HL-60/S4 treated with retinoic acid at 250 ng/mL for 4 days and 3 days (cell line): Measurements from ENCODE around the gene CCDC172.

Source experiments
- in situ Hi-C: fragments of 300-500 bp; cut with MboI; formaldehyde crosslinking; loops from 2 replicates; pipeline ENCODE4 v1.7.0; 2022; ENCODE audit warnings: low sequenced_read_pairs

Gene CCDC172

GRCh38 chr10:116324227-116324950, at the start of gene CCDC172:
CCDC172 (plus strand) TSS chr10:116324448; CDS start chr10:116325012, 564 bp downstream.
- in situ Hi-C loops, result no loop called here

GRCh38 chr10:116276981-116277380, 47.3 kb upstream of the CCDC172 start:
- in situ Hi-C loops, result no loop called here

GRCh38 chr10:116278846-116279245, 45.4 kb upstream of the CCDC172 start:
- in situ Hi-C loops, result no loop called here

GRCh38 chr10:116281775-116282174, 42.5 kb upstream of the CCDC172 start:
- in situ Hi-C loops, result no loop called here

- in situ Hi-C loops, result no loop called here
Observed at GRCh38 chr10:116286626-116287200, 37.5 kb upstream of the CCDC172 start.

GRCh38 chr10:116287906-116288501, 36.2 kb upstream of the CCDC172 start:
- in situ Hi-C loops, result no loop called here

- in situ Hi-C loops, result no loop called here
Observed at GRCh38 chr10:116289652-116290051, 34.6 kb upstream of the CCDC172 start.

GRCh38 chr10:116292493-116292892, 31.8 kb upstream of the CCDC172 start:
- in situ Hi-C loops, result no loop called here

GRCh38 chr10:116296291-116296721, 27.9 kb upstream of the CCDC172 start:
- in situ Hi-C loops, result no loop called here

GRCh38 chr10:116298586-116298985, 25.7 kb upstream of the CCDC172 start:
- in situ Hi-C loops, result no loop called here

- in situ Hi-C loops, result no loop called here
Observed at GRCh38 chr10:116300542-116300941, 23.7 kb upstream of the CCDC172 start.

GRCh38 chr10:116304923-116305322, 19.3 kb upstream of the CCDC172 start:
- in situ Hi-C loops, result no loop called here

- in situ Hi-C loops, result no loop called here
Observed at GRCh38 chr10:116306847-116307246, 17.4 kb upstream of the CCDC172 start.

- in situ Hi-C loops, result no loop called here
Observed at GRCh38 chr10:116307455-116307854, 16.8 kb upstream of the CCDC172 start.

GRCh38 chr10:116311016-116311415, 13.2 kb upstream of the CCDC172 start:
- in situ Hi-C loops, result no loop called here

GRCh38 chr10:116311706-116312490, 12.3 kb upstream of the CCDC172 start:
- in situ Hi-C loops, result no loop called here

- in situ Hi-C loops, result no loop called here
Observed at GRCh38 chr10:116312548-116312947, 11.7 kb upstream of the CCDC172 start.

- in situ Hi-C loops, result no loop called here
Observed at GRCh38 chr10:116316503-116316902, 7.7 kb upstream of the CCDC172 start.

- in situ Hi-C loops, result no loop called here
Observed at GRCh38 chr10:116324951-116325635, 845 bp downstream of the CCDC172 start.

GRCh38 chr10:116325987-116326386, 1.7 kb downstream of the CCDC172 start:
- in situ Hi-C loops, result no loop called here

GRCh38 chr10:116329153-116329552, 4.9 kb downstream of the CCDC172 start:
- in situ Hi-C loops, result no loop called here
